GM19463 (cell line): ENCODE data around the gene SH3PXD2A.
"Not testable (repeated sequence)": the region's sequence is repeated elsewhere in the genome, so short reads cannot be mapped to it uniquely, and the experiment has no call there.

Source experiments
- ATAC-seq: cut with Tn5 transposase; IDR thresholded peaks from one replicate; pipeline ENCODE4 v1.9.1; 2021; ENCODE audit warnings: mild to moderate bottlenecking, moderate library complexity; ENCODE audit not compliant: unreplicated experiment

SH3PXD2A gene

GRCh38 chr10:103793920-103794883 lies 61.2 kb downstream of the SH3PXD2A start:
- ATAC-seq, result no peak

- no peak for ATAC-seq
Measured at GRCh38 chr10:103793429-103793828, 61.9 kb downstream of the SH3PXD2A start.

- no peak for ATAC-seq
Measured at GRCh38 chr10:103792547-103792946, 62.8 kb downstream of the SH3PXD2A start.

- no peak for ATAC-seq
Measured at GRCh38 chr10:103791858-103792257, 63.5 kb downstream of the SH3PXD2A start.

GRCh38 chr10:103791291-103791690 lies 64.1 kb downstream of the SH3PXD2A start:
- ATAC-seq, result no peak

GRCh38 chr10:103790580-103790979 lies 64.8 kb downstream of the SH3PXD2A start:
- no peak for ATAC-seq

GRCh38 chr10:103789771-103790201 lies 65.6 kb downstream of the SH3PXD2A start:
- no peak for ATAC-seq

- ATAC-seq, result no peak
Measured at GRCh38 chr10:103789161-103789560, 66.2 kb downstream of the SH3PXD2A start.

- no peak for ATAC-seq
Measured at GRCh38 chr10:103787331-103787730, 68.0 kb downstream of the SH3PXD2A start.

GRCh38 chr10:103786020-103786419 lies 69.4 kb downstream of the SH3PXD2A start:
- ATAC-seq, result no peak

GRCh38 chr10:103784723-103785418 lies 70.5 kb downstream of the SH3PXD2A start:
- no peak for ATAC-seq

- ATAC-seq, result no peak
Measured at GRCh38 chr10:103784089-103784488, 71.3 kb downstream of the SH3PXD2A start.

- no peak for ATAC-seq
Measured at GRCh38 chr10:103783681-103784080, 71.7 kb downstream of the SH3PXD2A start.

GRCh38 chr10:103781329-103782061 lies 73.9 kb downstream of the SH3PXD2A start:
- no peak for ATAC-seq

- ATAC-seq, result no peak
Measured at GRCh38 chr10:103780242-103781149, 74.9 kb downstream of the SH3PXD2A start.

GRCh38 chr10:103778358-103779139 lies 76.8 kb downstream of the SH3PXD2A start:
- ATAC-seq, result no peak

- ATAC-seq, result peak; percentile 41
Measured at GRCh38 chr10:103776878-103777591, 78.3 kb downstream of the SH3PXD2A start.

GRCh38 chr10:103775776-103776175 lies 79.6 kb downstream of the SH3PXD2A start:
- no peak for ATAC-seq

GRCh38 chr10:103772846-103773245 lies 82.5 kb downstream of the SH3PXD2A start:
- not testable (repeated sequence) for ATAC-seq
